ENCODE data around the gene HMGN4.
A peak's percentile ranks its signal among the peaks of the same experiment; 100 is the strongest.

Gene HMGN4

DNA sequence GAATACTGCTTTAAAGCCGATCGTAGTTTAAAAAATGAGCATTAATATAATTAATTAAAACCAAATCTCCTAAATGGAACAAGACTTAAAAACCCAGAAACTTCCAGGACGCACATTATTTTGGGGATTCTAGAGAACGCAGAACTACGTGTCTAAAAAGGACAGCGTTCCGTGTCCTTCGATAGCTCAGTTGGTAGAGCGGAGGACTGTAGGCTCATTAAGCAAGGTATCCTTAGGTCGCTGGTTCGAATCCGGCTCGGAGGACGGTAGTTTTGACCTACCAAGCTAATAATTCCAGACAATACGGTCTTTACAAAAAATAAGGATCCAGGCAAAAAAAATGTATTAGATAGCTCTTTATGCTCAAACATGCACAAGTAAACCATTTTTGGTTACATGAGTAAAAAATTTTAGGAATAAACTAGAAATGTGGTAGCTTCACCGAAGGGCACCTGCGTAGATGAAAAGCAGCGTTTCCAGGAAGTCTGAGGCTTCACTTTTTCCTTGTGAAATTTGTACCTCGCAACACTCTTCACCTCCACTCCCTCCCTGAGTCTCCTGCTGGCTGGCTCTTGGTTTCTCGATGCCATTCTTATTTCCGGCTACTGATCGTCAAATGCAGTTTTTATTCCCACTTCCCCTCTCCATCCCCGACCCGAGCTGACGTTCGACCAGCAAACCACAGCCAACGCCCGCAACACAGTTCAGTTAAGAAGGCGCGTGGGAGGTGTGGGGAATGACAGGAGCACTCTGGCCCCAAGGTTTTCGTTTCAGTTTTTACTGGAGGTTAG lies 39.0 kb downstream of the HMGN4 start:
- peak; percentile 51 to 83 for DNase-seq (ENCODE audit: low read depth in 1 of 2, low spot score in 1 of 2)

DNA sequence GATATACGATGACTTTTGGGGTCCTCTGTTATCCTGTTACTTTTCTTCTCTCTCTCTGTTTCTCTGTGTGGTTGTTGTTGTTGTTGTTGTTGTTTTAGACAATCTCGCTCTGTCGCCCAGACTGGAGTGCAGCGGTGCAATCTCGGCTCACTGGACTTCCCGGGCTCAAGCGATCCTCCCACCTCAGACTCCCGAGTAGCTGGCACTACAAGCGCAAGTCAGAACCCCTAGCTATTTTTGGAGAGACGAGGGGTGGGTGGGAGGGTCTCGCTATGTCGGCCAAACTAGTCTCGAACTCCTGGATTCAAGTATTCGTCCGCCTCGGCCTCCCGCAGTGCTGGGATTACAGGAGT lies 39.5 kb downstream of the HMGN4 start:
- DNase-seq (ENCODE audit: low read depth in 1 of 2, low spot score in 1 of 2): no peak

GRCh38 chr6:26578279-26578678 lies 40.1 kb downstream of the HMGN4 start:
- DNase-seq (ENCODE audit: low read depth in 1 of 2, low spot score in 1 of 2): no peak

DNA sequence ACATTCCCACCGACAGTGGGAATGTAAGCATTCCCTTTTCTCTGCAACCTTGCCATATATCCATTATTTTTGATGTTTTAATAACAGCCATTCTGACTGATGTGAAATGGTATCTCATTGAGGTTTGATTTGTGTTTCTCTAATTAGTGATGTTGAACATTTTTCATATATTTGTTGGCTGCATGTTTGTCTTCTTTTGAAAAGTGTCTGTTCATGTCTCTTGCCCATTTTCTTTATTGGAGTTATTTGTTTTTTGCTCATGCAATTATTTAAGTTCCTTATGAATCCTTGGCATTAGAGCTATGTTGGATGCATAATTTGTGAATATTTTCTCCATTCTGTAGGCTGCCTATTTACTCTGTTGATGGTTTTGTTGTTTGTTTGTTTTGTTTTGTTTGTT lies 40.6 kb downstream of the HMGN4 start:
- DNase-seq (ENCODE audit: low read depth in 1 of 2, low spot score in 1 of 2): no peak

DNA sequence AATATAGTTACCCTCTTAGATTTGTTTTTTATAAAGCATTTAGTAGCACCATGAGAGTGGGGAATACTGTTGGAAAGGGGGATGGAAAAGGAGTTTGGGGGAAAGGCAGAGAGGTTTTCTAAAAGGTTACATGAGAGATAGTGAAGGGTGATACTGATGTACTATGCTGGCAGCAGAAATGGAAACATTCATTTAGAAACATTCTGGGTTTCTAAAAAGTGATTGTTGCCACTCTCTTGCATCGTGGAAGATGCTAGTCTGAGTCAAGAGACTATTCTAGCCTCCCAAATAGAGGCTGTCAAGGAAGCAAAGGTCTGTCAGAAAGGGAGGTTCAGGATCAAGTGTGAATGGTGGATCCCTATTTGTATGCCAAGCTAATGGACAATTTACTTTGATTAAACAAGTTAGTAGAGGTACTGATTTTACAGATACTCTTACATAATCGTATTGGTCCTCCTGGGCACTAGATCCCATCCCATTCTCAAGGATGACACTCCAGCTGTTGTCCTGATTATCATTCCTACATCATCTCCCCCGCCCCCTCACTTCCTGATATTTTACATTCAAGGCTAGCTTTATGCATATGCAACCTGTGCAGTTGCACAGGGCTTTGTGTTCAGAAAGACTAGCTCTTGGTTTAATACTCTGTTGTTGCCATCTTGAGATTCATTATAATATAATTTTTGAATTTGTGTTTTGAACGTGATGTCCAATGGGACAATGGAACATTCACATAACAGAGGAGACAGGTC lies 43.2 kb downstream of the HMGN4 start:
- DNase-seq (ENCODE audit: low read depth in 1 of 2, low spot score in 1 of 2): no peak

- no peak for DNase-seq (ENCODE audit: low read depth in 1 of 2, low spot score in 1 of 2)
Observed at GRCh38 chr6:26588965-26589364, 50.8 kb downstream of the HMGN4 start.

GRCh38 chr6:26592649-26593048 lies 54.5 kb downstream of the HMGN4 start:
- DNase-seq (ENCODE audit: low read depth in 1 of 2, low spot score in 1 of 2): no peak

- DNase-seq (ENCODE audit: low read depth in 1 of 2, low spot score in 1 of 2): no peak
Observed at GRCh38 chr6:26593278-26594130, 55.3 kb downstream of the HMGN4 start.

DNA sequence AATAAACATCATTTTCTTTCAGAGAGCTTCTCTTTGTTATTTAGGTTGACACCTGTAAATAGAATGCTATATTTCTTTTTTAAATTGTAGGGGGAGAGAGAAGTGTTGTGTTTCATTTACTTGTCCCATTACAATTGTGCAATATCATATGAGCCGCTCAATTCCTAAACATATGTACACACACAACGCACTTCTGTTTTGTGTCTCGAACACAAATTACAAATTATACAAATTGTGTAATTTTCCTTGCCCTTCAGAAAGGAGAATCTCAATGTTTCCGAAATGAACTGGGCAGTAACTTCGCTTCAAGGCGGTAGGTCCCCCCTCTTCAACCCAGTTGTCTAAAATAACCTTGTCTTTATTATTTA lies 55.9 kb downstream of the HMGN4 start:
- no peak for DNase-seq (ENCODE audit: low read depth in 1 of 2, low spot score in 1 of 2)

GRCh38 chr6:26594730-26595632 lies 56.8 kb downstream of the HMGN4 start:
- DNase-seq (ENCODE audit: low read depth in 1 of 2, low spot score in 1 of 2): no peak

GRCh38 chr6:26595669-26596269 lies 57.6 kb downstream of the HMGN4 start:
- DNase-seq (ENCODE audit: low read depth in 1 of 2, low spot score in 1 of 2): peak; percentile 80 to 83
